ENCODE results near the gene LRRC30. TPM values are rescaled to one million over a fixed set of nuclear protein-coding genes. Genes with fewer than 3 reads are reported as not detected.

Gene LRRC30
- total RNA-seq, 1 experiment from 2014 or later = not detected

- Histone ChIP-seq H3K4me2 (ENCODE audit: low read length) (no peak overlapping the region), H3K4me1 (ENCODE audit: control insufficient read depth in 1 of 2, insufficient read depth in 2 of 2, low read length in 2 of 2) (no peaks in the 10 kb centered on the region), H3K36me3 (ENCODE audit: control insufficient read depth in 1 of 2, insufficient read depth in 2 of 2, low read length in 2 of 2) (no peaks in the 10 kb centered on the region), H3K4me3 (replicated peaks in 1 of 2; ENCODE audit: low read depth in 1 of 2, low read length in 2 of 2) (no peak overlapping the region), H3K27me3 (ENCODE audit: insufficient read depth, low read length) (no peaks in the 10 kb centered on the region), H4K20me1 (ENCODE audit: insufficient read depth) (no peaks in the 10 kb centered on the region), H3K79me2 (ENCODE audit: insufficient read depth, low read length) (no peaks in the 10 kb centered on the region), H3K27ac (ENCODE audit: low read depth, low read length) (no peak overlapping the region), H3K9me2 (ENCODE audit: insufficient read depth) (no peaks in the 10 kb centered on the region), H3K9me3 (ENCODE audit: control insufficient read depth in 1 of 2, insufficient read depth in 1 of 2, low read depth in 1 of 2, low read length in 2 of 2) (peaks cover 0 to 7% of the 10 kb centered on the region in 2 experiments; a peak in 1 of 4 replicates), H3K9ac (ENCODE audit: low read length) (no peak overlapping the region), H2AFZ (ENCODE audit: low read depth, low read length, poor library complexity, severe bottlenecking) (no peak overlapping the region)
- ChIA-PET CTCF (no interaction called here), RAD21 (ENCODE audit: low non-redundant PET in 1 of 2, low total read pairs in 2 of 2, uncharacterized antibody in 2 of 2, unreplicated experiment in 2 of 2) (no interaction called here), POLR2A (no interaction called here)
- no peak for TF ChIP-seq CTCF (IDR thresholded peaks at IDR 0.05 in 2 of 3, conservative IDR thresholded peaks at IDR 0.05 in 1 of 3; ENCODE audit: borderline replicate concordance in 1 of 3, insufficient read depth in 1 of 3, low read depth in 2 of 3, low read length in 2 of 3)
- TF ChIP-seq RAD21 (IDR thresholded peaks at IDR 0.05; ENCODE audit: low read depth) = no peak
- TF ChIP-seq REST (IDR thresholded peaks at IDR 0.05; ENCODE audit: low read depth) = no peak
- TF ChIP-seq JUND (IDR thresholded peaks at IDR 0.05) = no peak
- TF ChIP-seq POLR2AphosphoS5 (IDR thresholded peaks at IDR 0.05; ENCODE audit: low read depth, low read length) = no peak
- TF ChIP-seq ELF1 (IDR thresholded peaks at IDR 0.05; ENCODE audit: borderline replicate concordance, low read depth) = no peak
- no peak for TF ChIP-seq MAX (IDR thresholded peaks at IDR 0.05)
- TF ChIP-seq CBX3 (IDR thresholded peaks at IDR 0.05; ENCODE audit: low read depth) = no peak
- no peak for TF ChIP-seq ZNF274 (IDR thresholded peaks at IDR 0.05; ENCODE audit: low read depth, low read length)
- no peak for TF ChIP-seq YY1 (IDR thresholded peaks at IDR 0.05; ENCODE audit: extremely low read depth, insufficient replicate concordance, low read depth, low read length)
- no peak for TF ChIP-seq EZH2phosphoT487 (IDR thresholded peaks at IDR 0.05; ENCODE audit: borderline replicate concordance)
- intact Hi-C loops (cut with micrococcal nuclease) = no loop called here
- DNase-seq (ENCODE audit: low read depth, low spot score) (no peak), ATAC-seq (no peak)
- no TSS peak for BruUV-seq (replicated peaks)
Measured at GRCh38 chr18:7201096-7201495, 29.8 kb upstream of the LRRC30 start.

Measured in HCT116 (cell line).